GM06990 (cell line): ENCODE results near the gene CTIF.
"Not testable (repeated sequence)": the region's sequence is repeated elsewhere in the genome, so short reads cannot be mapped to it uniquely, and the experiment has no call there.

Source experiments
- DNase-seq: peaks from one replicate; pipeline ENCODE4 v3.0.0-alpha.2; 2011; ENCODE audit not compliant: insufficient read length; ENCODE audit errors: extremely low read depth
- H3K27me3 ChIP-seq: replicated peaks from 2 replicates; pipeline ENCODE4 v1.6.0; 2011; ENCODE audit warnings: low read length; ENCODE audit not compliant: control insufficient read depth, insufficient read depth
- H3K36me3 ChIP-seq: 2 replicates; pipeline ENCODE4 v1.5.1; 2011; ENCODE audit warnings: low read length; ENCODE audit not compliant: control insufficient read depth, insufficient read depth
- H3K4me3 ChIP-seq: replicated peaks from 2 replicates; pipeline ENCODE4 v1.5.1; 2011; ENCODE audit warnings: low read depth, mild to moderate bottlenecking, control low read depth, low read length
- CTCF ChIP-seq: IDR thresholded peaks from 2 replicates; pipeline ENCODE4 v1.5.1; 2011; ENCODE audit warnings: low read length, control low read depth, mild to moderate bottlenecking, inconsistent platforms; ENCODE audit not compliant: insufficient read depth, poor library complexity, severe bottlenecking

The CTIF gene

GRCh38 chr18:48649231-48649630 is 110.4 kb downstream of the CTIF start:
- DNase-seq = no peak
- no peaks in the 10 kb centered on the region for H3K36me3 ChIP-seq
- TF ChIP-seq CTCF = no peak
- H3K4me3 ChIP-seq = no peak overlapping the region
- H3K27me3 ChIP-seq = no peaks in the 10 kb centered on the region; the same call in 1 of the 2 replicates

- not testable (repeated sequence) for H3K4me3 ChIP-seq, H3K27me3 ChIP-seq, DNase-seq, H3K36me3 ChIP-seq
Observed at GRCh38 chr18:48654591-48654990, 115.8 kb downstream of the CTIF start.

- Histone ChIP-seq H3K27me3 (no peaks in the 10 kb centered on the region), H3K4me3 (no peak overlapping the region), H3K36me3 (no peaks in the 10 kb centered on the region)
- no peak for DNase-seq
- no peak for TF ChIP-seq CTCF
Observed at GRCh38 chr18:48655508-48655907, 116.7 kb downstream of the CTIF start.

GRCh38 chr18:48656176-48656575 is 117.3 kb downstream of the CTIF start:
- H3K27me3 ChIP-seq = no peaks in the 10 kb centered on the region
- no peaks in the 10 kb centered on the region for H3K36me3 ChIP-seq
- DNase-seq = no peak
- TF ChIP-seq CTCF = no peak
- H3K4me3 ChIP-seq = no peak overlapping the region

GRCh38 chr18:48656582-48656981 is 117.8 kb downstream of the CTIF start:
- H3K36me3 ChIP-seq = no peaks in the 10 kb centered on the region
- DNase-seq = no peak
- H3K4me3 ChIP-seq = no peak overlapping the region
- H3K27me3 ChIP-seq = no peaks in the 10 kb centered on the region
- no peak for TF ChIP-seq CTCF

GRCh38 chr18:48657447-48658120 is 118.8 kb downstream of the CTIF start:
- H3K36me3 ChIP-seq = no peaks in the 10 kb centered on the region
- TF ChIP-seq CTCF = no peak
- H3K27me3 ChIP-seq = no peaks in the 10 kb centered on the region
- no peak for DNase-seq
- H3K4me3 ChIP-seq = no peak overlapping the region
